GM10248 (cell line): Measurements from ENCODE around the gene CABP4.
A peak's percentile ranks its signal among the peaks of the same experiment; 100 is the strongest.

Experiments used
- CTCF ChIA-PET: fragments of 300-600 bp; sonication (Branson Sonifier 250); formaldehyde crosslinking; extraction: SDS; loops from one replicate; lab custom pipeline; 2021; ENCODE audit warnings: antibody characterized with exemption; lab: Yijun Ruan, JAX
- POLR2A ChIA-PET: fragments of 350-650 bp; sonication (Branson Sonifier 250); formaldehyde crosslinking; extraction: SDS; loops from one replicate; lab custom pipeline; 2020; ENCODE audit warnings: antibody characterized with exemption; lab: Yijun Ruan, JAX
- DNase-seq: peaks from one replicate; pipeline ENCODE4 v3.0.0; 2012; ENCODE audit errors: extremely low spot score
- CTCF ChIP-seq: IDR thresholded peaks from 2 replicates; pipeline ENCODE4 v1.5.1; 2012; ENCODE audit warnings: mild to moderate bottlenecking, low read depth; ENCODE audit errors: extremely low read depth, missing control alignments, control extremely low read depth

Gene CABP4

GRCh38 chr11:67466962-67467771 is 12.0 kb downstream of the CABP4 start:
- no peak for TF ChIP-seq CTCF
- CTCF ChIA-PET, result interaction anchor here (1.2 to 3.6 kb wide), 5 partner anchors 16 to 162 kb away, joined by 3 to 22 read pairs (median 6); partner anchors contain the start of genes AIP, NUDT8 and PPP1CA
- DNase-seq, result no peak
- POLR2A ChIA-PET, result interaction anchor here (0.6 to 1.4 kb wide), 2 partner anchors 11 to 30 kb away, joined by 3 read pairs; partner anchors contain the start of gene PTPRCAP

GRCh38 chr11:67468056-67468455 is 12.9 kb downstream of the CABP4 start:
- ChIA-PET CTCF (interaction anchor here (0.8 to 3.6 kb wide), 16 partner anchors 10 to 117 kb away, joined by 3 to 22 read pairs (median 4); partner anchors contain the start of genes AIP, PITPNM1, PPP1CA and RAD9A), POLR2A (interaction anchor here (0.6 to 1.6 kb wide), 6 partner anchors 9 to 350 kb away, joined by 3 to 5 read pairs (median 3); partner anchors contain the start of gene AIP)
- DNase-seq, result no peak
- no peak for TF ChIP-seq CTCF

GRCh38 chr11:67468456-67468758 is 13.3 kb downstream of the CABP4 start:
- no peak for TF ChIP-seq CTCF
- no peak for DNase-seq
- ChIA-PET CTCF (interaction anchor here (0.6 to 3.6 kb wide), 18 partner anchors 8 to 117 kb away, joined by 3 to 22 read pairs (median 4); partner anchors contain the start of genes AIP, PITPNM1, PPP1CA and RAD9A), POLR2A (interaction anchor here (0.5 to 1.6 kb wide), 7 partner anchors 10 to 349 kb away, joined by 3 to 5 read pairs (median 3); partner anchors contain the start of genes AIP and CORO1B)

- peak; percentile 76 for TF ChIP-seq CTCF
- peak; percentile 96 for DNase-seq
- ChIA-PET CTCF (interaction anchor here (0.6 to 3.6 kb wide), 21 partner anchors 9 to 118 kb away, joined by 3 to 22 read pairs (median 3); partner anchors contain the start of genes AIP, PITPNM1, PPP1CA and RAD9A), POLR2A (interaction anchor here (0.5 to 1.6 kb wide), 5 partner anchors 10 to 26 kb away, joined by 3 to 5 read pairs (median 3); partner anchors contain the start of genes AIP and CORO1B)
Observed at GRCh38 chr11:67468759-67469507, 13.8 kb downstream of the CABP4 start, which contains the start of gene TMEM134. Gene TMEM134 (minus strand): TSS chr11:67469251. CDS start chr11:67469192, 59 bp downstream.

GRCh38 chr11:67469508-67469811 is 14.3 kb downstream of the CABP4 start:
- CTCF ChIA-PET, result interaction anchor here (0.6 to 3.6 kb wide), 7 partner anchors 9 to 68 kb away, joined by 3 to 22 read pairs (median 4); partner anchors contain the start of genes AIP and PPP1CA
- TF ChIP-seq CTCF, result no peak
- no peak for DNase-seq
- POLR2A ChIA-PET, result interaction anchor here (1.6 kb wide), 1 partner anchor 18 kb away, joined by 3 read pairs; no protein-coding TSS in a partner anchor
